GM10248 (cell line): Measurements from ENCODE around the gene GPR176.

ENCODE experiments used
- CTCF ChIA-PET: fragments of 300-600 bp; sonication (Branson Sonifier 250); formaldehyde crosslinking; extraction: SDS; loops from one replicate; lab custom pipeline; 2021; ENCODE audit warnings: antibody characterized with exemption; lab: Yijun Ruan, JAX
- POLR2A ChIA-PET: fragments of 350-650 bp; sonication (Branson Sonifier 250); formaldehyde crosslinking; extraction: SDS; loops from one replicate; lab custom pipeline; 2020; ENCODE audit warnings: antibody characterized with exemption; lab: Yijun Ruan, JAX
- DNase-seq: peaks from one replicate; pipeline ENCODE4 v3.0.0; 2012; ENCODE audit errors: extremely low spot score
- CTCF ChIP-seq: IDR thresholded peaks from 2 replicates; pipeline ENCODE4 v1.5.1; 2012; ENCODE audit warnings: mild to moderate bottlenecking, low read depth; ENCODE audit errors: extremely low read depth, missing control alignments, control extremely low read depth

Gene GPR176

DNA sequence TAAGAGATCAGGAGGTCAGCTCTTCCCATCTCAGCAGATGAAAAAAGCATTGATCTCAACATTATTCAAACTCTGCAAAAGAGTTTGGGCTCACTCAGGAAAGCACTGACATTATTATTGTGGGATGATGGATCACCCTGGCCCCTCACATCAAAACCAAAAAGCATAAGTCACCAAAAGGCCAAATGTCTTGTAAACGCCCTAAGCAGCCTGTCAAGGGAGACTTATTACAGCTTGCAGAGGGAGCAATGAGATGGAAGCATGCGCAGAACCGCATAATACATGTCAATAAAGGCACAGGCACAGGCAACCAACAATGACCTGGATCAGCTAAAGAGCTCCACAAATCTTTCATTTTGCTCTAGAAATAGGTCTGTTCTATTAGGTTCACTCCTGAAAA is 142.0 kb downstream of the GPR176 start:
- POLR2A ChIA-PET, result no interaction called here
- CTCF ChIA-PET, result no interaction called here
- TF ChIP-seq CTCF, result no peak
- no peak for DNase-seq

DNA sequence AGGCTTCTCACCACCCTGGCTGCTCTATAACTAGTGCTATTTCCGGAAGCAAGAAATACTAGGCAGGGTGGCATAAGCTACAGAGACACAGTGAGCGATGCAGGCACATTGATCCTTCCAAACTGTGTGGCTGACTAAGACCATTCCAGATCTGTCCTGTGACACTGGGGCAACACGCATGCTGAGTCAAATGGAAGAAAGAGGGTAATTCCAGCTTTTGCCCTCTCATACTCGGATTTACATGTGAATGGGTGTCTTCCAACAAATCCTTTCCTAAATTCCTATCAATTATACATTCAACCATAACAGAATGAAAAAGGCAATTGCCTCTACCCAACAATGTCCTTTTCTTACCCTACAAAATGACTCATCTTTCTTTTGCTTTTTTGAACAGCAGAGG is 142.6 kb downstream of the GPR176 start:
- DNase-seq, result no peak
- POLR2A ChIA-PET, result no interaction called here
- TF ChIP-seq CTCF, result no peak
- CTCF ChIA-PET, result no interaction called here

- CTCF ChIA-PET, result interaction anchor here (0.8 kb wide), 1 partner anchor 19 kb away, joined by 3 read pairs; no protein-coding TSS in a partner anchor
- POLR2A ChIA-PET, result no interaction called here
- no peak for TF ChIP-seq CTCF
- DNase-seq, result no peak
Measured at GRCh38 chr15:39776068-39776467, 144.0 kb downstream of the GPR176 start.

DNA sequence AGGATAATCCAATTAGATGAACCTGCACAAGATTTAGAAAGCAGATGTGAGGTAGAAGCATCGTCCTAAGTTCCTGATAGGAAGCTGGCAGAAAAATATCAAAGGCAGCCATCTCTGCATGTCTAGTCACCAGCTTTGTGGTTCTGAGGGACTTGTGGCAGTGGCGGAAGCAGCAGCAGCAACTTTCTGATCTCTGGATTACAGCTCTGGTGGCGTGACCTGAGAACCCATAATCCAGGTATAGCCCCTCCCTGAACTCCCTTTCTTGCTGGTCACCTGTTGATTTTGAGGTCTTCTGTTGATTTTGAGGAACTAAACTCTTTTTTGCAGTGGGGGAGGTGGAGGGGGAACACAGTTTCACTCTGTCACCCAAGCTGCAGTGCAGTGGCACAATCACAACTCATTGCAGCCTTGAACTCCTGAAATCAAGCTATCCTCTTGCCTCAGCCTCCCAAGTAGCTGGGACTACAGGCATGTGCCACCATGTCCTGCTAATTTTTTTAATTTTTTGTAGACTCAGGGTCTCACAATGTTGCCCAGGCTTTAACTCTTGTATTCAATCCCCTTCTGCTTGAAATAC is 145.3 kb downstream of the GPR176 start:
- no peak for DNase-seq
- CTCF ChIA-PET, result interaction anchor here (0.6 to 1.5 kb wide), 4 partner anchors 10 to 39 kb away, joined by 3 to 7 read pairs (median 3); no protein-coding TSS in a partner anchor
- POLR2A ChIA-PET, result no interaction called here
- no peak for TF ChIP-seq CTCF

DNA sequence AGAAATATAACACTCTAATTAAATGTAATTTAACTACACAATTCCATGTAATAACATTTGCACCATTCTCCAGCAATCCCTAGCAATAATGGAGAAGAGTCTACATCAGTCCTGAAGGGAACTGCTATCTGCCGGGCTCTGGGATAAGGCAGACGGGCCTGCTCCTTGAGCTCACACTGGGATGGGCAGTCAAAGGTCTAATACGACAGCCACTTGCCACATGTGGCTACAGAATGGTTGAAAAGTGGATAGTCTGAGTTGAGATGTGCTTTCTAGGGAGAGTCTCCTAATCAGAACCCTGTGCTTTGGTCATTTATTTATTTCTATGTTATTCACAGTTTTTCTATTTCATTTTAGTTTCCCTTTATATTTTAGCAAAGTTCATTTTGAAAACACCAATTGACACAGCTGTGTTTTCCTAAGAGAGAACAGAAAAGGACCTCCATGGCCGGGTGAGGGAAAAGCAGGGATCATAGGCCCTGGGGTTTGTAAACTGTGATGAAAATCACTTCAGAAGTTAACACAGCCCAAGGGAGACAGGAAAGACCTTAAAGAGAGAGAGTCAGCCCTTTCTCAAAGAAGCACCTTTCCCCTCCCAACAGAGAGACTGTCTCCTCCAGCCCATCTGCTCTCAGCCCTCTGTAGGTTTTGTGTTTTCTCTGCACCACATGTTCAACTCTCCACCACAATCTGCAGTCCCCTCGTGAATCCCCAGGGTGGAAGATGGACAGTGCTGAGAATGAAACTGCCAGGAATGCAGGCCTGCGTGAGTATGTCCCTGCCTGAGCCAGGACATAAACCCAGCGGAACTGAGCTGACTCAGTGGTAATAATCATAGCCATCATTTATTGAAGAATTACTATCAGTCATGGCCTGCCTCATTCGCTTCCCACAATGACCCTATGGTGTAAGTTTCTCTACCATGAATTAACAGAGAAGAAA is 149.0 kb downstream of the GPR176 start:
- ChIA-PET POLR2A (no interaction called here), CTCF (interaction anchor here (1.4 to 2.2 kb wide), 3 partner anchors 14 to 105 kb away, joined by 4 to 16 read pairs (median 4); no protein-coding TSS in a partner anchor)
- DNase-seq, result no peak
- no peak for TF ChIP-seq CTCF

- CTCF ChIA-PET, result interaction anchor here (0.9 to 5.2 kb wide), 3 partner anchors 11 to 177 kb away, joined by 3 to 41 read pairs (median 7); no protein-coding TSS in a partner anchor
- no peak for TF ChIP-seq CTCF
- POLR2A ChIA-PET, result no interaction called here
- no peak for DNase-seq
Measured at GRCh38 chr15:39767921-39768320, 152.1 kb downstream of the GPR176 start.
